Measurements from ENCODE around the gene FBF1. TPM values are rescaled to one million over a fixed set of nuclear protein-coding genes. Genes with fewer than 3 reads are reported as not detected.

The FBF1 gene
- total and polyA plus RNA-seq, 2 of the 8 experiments (the other 6 are each of a cell fraction or from before 2014, with no cell fraction given), result 8.1 to 13.1 TPM

DNA sequence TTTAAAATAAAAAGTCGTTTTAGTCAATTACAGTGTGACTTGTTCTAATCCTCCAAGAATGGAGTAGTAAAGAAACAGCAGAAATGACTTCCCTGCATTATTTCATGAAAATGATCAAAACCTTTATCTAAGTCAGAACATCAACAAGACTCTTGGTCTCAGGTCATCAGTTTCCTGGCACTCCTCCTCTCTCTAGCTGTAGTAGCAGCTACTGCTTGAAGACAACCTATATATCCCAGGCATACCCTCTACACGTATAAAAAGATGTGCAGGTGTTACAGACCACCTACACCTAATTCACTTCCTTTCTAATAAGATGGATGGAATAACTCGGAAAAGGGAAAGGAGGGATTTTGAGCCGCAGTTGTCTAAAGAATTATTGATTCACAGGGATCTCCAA, 1.6 kb upstream of the FBF1 start:
- peaks cover 4% of the 10 kb centered on the region; the same call in 1 of the 2 replicates for H3K23me2 ChIP-seq (ENCODE audit: low read depth, low read length)
- 87% methylated on average over 4 of the region's 4 CpGs; no CpG with 5 or more reads in 1 of the 2 experiments for WGBS, 2 experiments (ENCODE audit: extremely low coverage in 1 of 2, insufficient coverage in 1 of 2, insufficient read length in 1 of 2, insufficient replicate concordance in 2 of 2, low coverage in 1 of 2, low lambda C conversion rate in 2 of 2, missing lambda C conversion rate in 1 of 2)
- ChIA-PET CTCF (ENCODE audit: partially characterized antibody) (interaction anchor here (0.9 to 1.8 kb wide), 2 partner anchors 10 to 13 kb away, joined by 4 to 6 read pairs; no protein-coding TSS in a partner anchor), POLR2A (ENCODE audit: partially characterized antibody) (interaction anchor here (2.7 kb wide), 1 partner anchor 56 kb away, joined by 8 read pairs; no protein-coding TSS in a partner anchor)
- no peaks in the 10 kb centered on the region for H3K9me3 ChIP-seq (ENCODE audit: insufficient read depth in 2 of 2, low read depth in 1 of 2, low read length in 1 of 2)
- no peak overlapping the region for H3K4me3 ChIP-seq (ENCODE audit: extremely low read depth in 1 of 4, insufficient read depth in 2 of 4, low read depth in 3 of 4, low read length in 4 of 4)
- H3K4me1 ChIP-seq (replicated peaks in 1 of 4; ENCODE audit: control insufficient read depth in 3 of 4, insufficient read depth in 4 of 4, low read length in 3 of 4), result peaks cover 0 to 3% (median 2%) of the 10 kb centered on the region in 4 experiments; a peak in 3 of 7 replicates
- no peaks in the 10 kb centered on the region for H3K27me3 ChIP-seq (replicated peaks in 1 of 4; ENCODE audit: control insufficient read depth in 3 of 4, extremely low read depth in 1 of 4, insufficient read depth in 3 of 4, low read length in 3 of 4)
- H2BK12ac ChIP-seq (ENCODE audit: low read depth, low read length), result no peak overlapping the region
- no peaks in the 10 kb centered on the region for H3K79me1 ChIP-seq (ENCODE audit: low read depth, low read length)
- no peak overlapping the region for H4K91ac ChIP-seq (replicated peaks; ENCODE audit: insufficient read length, low read length)
- no peak overlapping the region for H2BK5ac ChIP-seq (ENCODE audit: low read depth, low read length)
- peaks cover 0 to 19% (median 3%) of the 10 kb centered on the region in 4 experiments; a peak in 4 of 8 replicates for H3K36me3 ChIP-seq (ENCODE audit: control insufficient read depth in 2 of 4, insufficient read depth in 4 of 4, low read length in 3 of 4)
- DNase-seq (ENCODE audit: low read depth in 1 of 2, low spot score in 2 of 2) (no peak), FAIRE-seq (no peak)
- no peak overlapping the region for H3K23ac ChIP-seq (ENCODE audit: insufficient read length)
- no peak overlapping the region for H2BK120ac ChIP-seq (replicated peaks; ENCODE audit: low read depth, low read length)
- H3K18ac ChIP-seq (ENCODE audit: extremely low read depth, low read length), result no peak overlapping the region
- no peak for TF ChIP-seq TBP (IDR thresholded peaks at IDR 0.05; ENCODE audit: low read depth, low read length)
- no peak for TF ChIP-seq SIN3A (conservative IDR thresholded peaks at IDR 0.05 in 1 of 2, IDR thresholded peaks at IDR 0.05 in 1 of 2; ENCODE audit: low read depth in 1 of 2, low read length in 2 of 2)
- no peak for TF ChIP-seq SP4 (IDR thresholded peaks at IDR 0.05; ENCODE audit: low read length)
- no peak for TF ChIP-seq TEAD4 (IDR thresholded peaks at IDR 0.05; ENCODE audit: low read depth, low read length)
- no peak for TF ChIP-seq KDM4A (IDR thresholded peaks at IDR 0.05; ENCODE audit: low read depth, low read length, severe bottlenecking)
- H3K79me2 ChIP-seq (ENCODE audit: control insufficient read depth in 1 of 2, insufficient read depth in 2 of 2, low read length in 2 of 2), result no peaks in the 10 kb centered on the region
- H2AFZ ChIP-seq (ENCODE audit: low read length), result no peak overlapping the region
- no peak overlapping the region for H3K27ac ChIP-seq (ENCODE audit: low read depth, low read length)
- H4K8ac ChIP-seq (ENCODE audit: extremely low read depth, insufficient read depth, low read length), result no peak overlapping the region
- H4K20me1 ChIP-seq (replicated peaks in 1 of 2; ENCODE audit: control insufficient read depth in 1 of 2, insufficient read depth in 2 of 2, low read length in 2 of 2), result no peaks in the 10 kb centered on the region
- no peak overlapping the region for H4K5ac ChIP-seq (ENCODE audit: insufficient read length, low read depth, low read length)
- H3K14ac ChIP-seq (ENCODE audit: insufficient read length), result no peak overlapping the region
- no peak overlapping the region for H3K9ac ChIP-seq (replicated peaks in 1 of 4; ENCODE audit: extremely low read depth in 1 of 4, low read depth in 3 of 4, low read length in 3 of 4)
- no peak overlapping the region for H2BK20ac ChIP-seq (ENCODE audit: low read length)
- H3K56ac ChIP-seq (replicated peaks; ENCODE audit: insufficient read length, low read depth, low read length), result no peak overlapping the region
- H2BK15ac ChIP-seq (ENCODE audit: low read length), result no peak overlapping the region
- H3K4ac ChIP-seq (replicated peaks; ENCODE audit: insufficient read length, low read depth, low read length), result no peak overlapping the region
- no peak overlapping the region for H3K4me2 ChIP-seq (ENCODE audit: insufficient read depth in 1 of 2, low read depth in 2 of 2, low read length in 2 of 2)
- H2AK5ac ChIP-seq (ENCODE audit: low read depth, low read length), result no peak overlapping the region
